HG03060 (cell line): ENCODE data around the gene SBF2.
"Not testable (repeated sequence)": the region's sequence is repeated elsewhere in the genome, so short reads cannot be mapped to it uniquely, and the experiment has no call there.

ENCODE experiments used
- ATAC-seq: cut with Tn5 transposase; IDR thresholded peaks from one replicate; pipeline ENCODE4 v1.9.1; 2021; ENCODE audit warnings: low read depth, moderate number of reproducible peaks; ENCODE audit not compliant: unreplicated experiment

Gene SBF2

DNA sequence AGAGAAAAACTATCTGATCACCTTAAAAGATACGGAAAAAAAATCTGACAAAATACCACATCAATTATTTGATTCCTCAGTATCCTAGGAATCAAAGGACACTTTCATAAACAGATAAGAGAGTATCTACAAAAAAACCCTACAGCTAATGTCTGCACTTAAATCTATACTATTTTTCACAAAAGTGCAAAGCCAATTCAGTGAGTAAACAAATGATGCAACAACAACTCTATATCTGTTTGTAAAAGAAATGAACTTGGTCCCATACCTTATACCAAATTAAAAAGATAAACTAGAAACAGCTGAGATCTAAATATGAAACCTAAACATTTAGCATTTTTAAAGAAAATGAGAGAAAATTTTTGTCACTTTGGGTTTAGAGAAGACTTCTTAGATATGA lies 366.3 kb downstream of the SBF2 start:
- ATAC-seq, result no peak

DNA sequence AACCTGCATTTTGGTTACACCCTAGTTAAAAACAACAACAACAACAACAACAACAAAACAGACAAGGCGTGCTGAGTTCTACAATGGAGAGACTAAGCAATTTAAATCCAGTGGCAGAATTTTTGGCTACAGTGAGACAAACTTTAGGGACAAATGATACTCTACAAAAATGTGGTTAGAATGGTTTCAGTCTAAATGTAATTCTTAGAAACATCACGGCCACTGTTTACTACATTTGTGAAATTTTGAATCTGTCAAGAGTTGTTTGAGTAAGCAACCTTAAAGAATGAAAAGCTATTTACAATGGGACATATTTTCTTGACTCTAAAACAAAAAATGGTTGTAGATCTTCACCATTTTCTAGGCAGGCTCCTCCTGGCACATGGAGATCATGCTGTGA lies 370.7 kb downstream of the SBF2 start:
- ATAC-seq, result no peak

GRCh38 chr11:9922806-9923205 lies 371.2 kb downstream of the SBF2 start:
- no peak for ATAC-seq

GRCh38 chr11:9916480-9916879 lies 377.5 kb downstream of the SBF2 start:
- no peak for ATAC-seq

- ATAC-seq, result no peak
These were observed 380.0 kb downstream of the SBF2 start for GRCh38 chr11:9914064-9914463.

DNA sequence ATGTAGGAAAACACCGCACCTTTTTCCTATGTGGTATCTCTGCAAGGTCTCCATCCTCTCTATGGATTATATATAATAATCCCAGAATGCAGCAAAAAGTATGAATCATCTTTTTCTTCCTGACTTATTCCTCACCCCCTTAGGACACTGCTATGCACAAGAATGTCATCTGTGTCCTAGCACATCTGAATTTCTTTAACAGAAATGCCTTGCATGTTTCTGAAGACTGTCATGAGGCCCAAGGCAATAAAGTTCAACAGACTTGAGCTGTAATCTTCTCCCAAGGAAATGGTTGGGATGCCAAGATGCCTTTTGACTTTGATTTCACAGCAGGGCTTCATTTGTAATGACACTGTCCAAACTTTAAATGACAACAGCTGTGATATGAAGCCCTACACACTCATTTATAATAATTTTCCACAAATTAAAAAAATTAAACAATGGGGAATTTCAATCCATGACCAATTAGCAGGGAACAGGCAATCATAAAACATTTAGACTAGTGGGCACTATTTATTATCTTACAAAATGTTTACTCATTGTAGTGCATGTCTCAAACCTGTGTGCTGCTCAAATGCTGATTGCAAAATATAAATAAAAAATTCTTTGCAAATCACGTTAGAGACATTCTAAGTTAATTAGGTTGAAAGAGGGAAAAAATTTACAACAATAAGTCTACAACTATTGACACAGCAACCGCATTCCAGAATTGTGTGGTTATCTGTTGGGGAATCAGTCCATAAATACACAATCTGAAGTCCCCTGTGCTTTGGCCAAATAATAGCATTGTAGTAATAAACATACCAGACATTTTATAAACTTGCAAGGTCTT lies 387.8 kb downstream of the SBF2 start:
- no peak for ATAC-seq

DNA sequence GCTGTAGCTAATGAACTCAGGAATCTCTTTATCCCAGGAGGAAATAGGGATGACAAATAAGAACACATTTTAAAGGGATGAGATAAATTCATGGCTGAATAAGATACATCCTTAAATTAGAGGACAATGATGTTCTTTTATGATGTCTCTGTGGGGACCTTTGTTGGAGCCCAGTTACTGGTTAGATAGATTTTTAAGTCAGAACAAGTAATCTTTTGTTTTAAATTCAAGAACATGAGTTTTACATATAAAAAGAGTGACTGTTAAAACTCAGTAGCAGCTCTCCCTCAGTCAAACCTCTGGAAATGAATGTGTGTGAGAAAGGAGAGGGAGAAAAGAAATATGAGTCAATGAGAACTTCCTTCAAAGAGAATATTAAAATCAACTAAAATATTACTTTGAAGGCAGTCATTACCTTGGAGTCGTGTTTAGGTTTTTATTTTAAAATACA lies 388.5 kb downstream of the SBF2 start:
- ATAC-seq, result no peak

- no peak for ATAC-seq
These were observed 390.4 kb downstream of the SBF2 start for GRCh38 chr11:9903579-9903978.

DNA sequence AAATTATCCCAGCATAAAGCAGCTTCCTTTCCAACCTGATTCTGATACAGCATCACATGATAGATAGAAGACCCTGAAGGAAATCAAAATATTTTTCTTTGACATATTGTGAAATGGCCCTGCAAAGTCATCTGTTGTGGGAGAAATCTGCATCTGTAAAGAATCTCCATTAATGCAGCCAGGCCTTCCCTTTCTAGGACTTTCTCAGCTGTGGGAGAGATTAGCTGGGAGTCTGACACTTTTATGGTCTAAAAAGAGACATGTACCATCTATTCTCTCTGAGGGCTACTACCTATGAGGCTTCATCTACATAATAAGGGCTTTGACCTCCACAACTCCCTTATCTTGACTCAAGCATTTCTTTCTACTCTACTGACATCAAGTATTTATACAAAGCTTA lies 392.1 kb downstream of the SBF2 start:
- no peak for ATAC-seq

DNA sequence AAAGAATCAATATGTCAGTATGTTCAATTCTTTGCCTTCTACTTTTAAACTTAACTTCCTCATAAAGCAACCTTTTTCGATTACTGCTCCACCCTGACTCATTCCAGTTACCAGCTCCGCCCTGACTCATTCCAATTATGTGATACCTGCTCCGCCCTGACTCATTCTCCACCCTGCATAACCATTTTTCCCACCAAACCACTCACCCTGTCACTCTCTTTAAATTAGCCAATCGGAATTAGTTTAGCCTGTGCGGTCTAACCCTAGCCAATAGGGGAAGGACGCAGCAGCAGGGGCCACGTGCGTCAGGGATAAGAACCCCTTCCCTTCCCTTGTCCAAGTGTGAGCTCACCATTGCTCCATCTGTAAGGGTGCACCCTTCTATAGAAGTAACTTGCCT lies 393.8 kb downstream of the SBF2 start:
- ATAC-seq, result not testable (repeated sequence)

GRCh38 chr11:9899676-9900075 lies 394.3 kb downstream of the SBF2 start:
- ATAC-seq, result no peak

DNA sequence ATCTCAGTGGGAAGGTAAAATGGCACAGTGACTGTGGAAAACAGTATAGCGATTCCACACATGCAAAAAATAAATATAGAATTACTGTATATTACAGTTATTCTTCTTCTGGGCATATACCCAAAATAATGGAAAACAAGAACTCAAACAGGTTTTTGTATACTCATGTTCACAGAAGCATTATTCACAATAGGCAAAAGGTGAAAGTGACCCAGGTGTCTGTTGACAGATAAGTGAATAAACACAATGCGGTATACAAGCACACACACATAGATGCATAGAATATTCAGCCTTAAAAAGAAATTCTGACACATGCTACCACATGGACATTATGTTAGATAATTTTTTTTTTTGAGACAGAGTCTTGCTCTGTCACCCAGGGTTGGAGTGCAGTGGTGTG lies 397.1 kb downstream of the SBF2 start:
- ATAC-seq, result no peak

- ATAC-seq, result no peak
These were observed 399.0 kb downstream of the SBF2 start for GRCh38 chr11:9895006-9895405.

GRCh38 chr11:9893474-9893873 lies 400.5 kb downstream of the SBF2 start:
- no peak for ATAC-seq

DNA sequence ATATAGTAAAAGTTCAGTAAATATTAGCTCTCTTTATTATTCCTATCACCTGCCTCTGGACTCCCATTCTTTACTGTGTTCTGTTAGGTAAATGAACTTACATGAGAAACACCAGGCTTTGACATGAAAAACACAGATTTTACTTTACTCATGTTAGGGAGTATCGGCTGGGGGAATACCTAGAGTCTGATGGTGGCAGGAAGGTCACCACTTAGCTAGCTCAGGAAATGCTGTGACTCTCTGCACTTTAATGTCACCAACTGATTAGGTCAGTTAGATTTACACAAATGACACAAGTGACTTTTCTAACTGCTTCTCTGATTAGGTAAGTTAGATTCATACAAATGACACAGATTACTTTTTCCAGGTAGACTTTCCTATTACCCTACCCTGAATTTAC lies 405.1 kb downstream of the SBF2 start:
- ATAC-seq, result no peak

- ATAC-seq, result no peak
These were observed 406.5 kb downstream of the SBF2 start for GRCh38 chr11:9887472-9887871.

GRCh38 chr11:9886595-9886994 lies 407.4 kb downstream of the SBF2 start:
- ATAC-seq, result no peak

GRCh38 chr11:9884601-9885000 lies 409.4 kb downstream of the SBF2 start:
- no peak for ATAC-seq

DNA sequence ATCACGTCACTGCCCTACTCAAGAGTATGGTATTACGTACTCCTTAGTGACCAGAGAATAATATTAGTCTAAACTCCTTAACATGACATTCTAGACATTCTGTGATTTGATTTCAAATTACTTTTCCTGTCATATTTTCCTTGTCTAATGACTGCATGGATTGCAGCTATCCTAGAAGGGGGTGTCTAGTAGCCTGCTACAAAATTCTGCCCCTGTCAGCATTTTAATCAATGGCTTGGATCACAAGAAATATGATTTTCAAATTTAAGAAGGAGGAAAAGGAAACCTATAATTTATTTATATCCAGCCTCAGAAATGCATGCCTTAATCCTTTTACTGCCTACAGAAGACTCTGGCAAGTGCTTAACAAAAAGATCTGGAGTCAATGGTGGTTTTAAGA lies 413.4 kb downstream of the SBF2 start:
- ATAC-seq, result no peak

GRCh38 chr11:9878936-9879335 lies 415.1 kb downstream of the SBF2 start:
- no peak for ATAC-seq

DNA sequence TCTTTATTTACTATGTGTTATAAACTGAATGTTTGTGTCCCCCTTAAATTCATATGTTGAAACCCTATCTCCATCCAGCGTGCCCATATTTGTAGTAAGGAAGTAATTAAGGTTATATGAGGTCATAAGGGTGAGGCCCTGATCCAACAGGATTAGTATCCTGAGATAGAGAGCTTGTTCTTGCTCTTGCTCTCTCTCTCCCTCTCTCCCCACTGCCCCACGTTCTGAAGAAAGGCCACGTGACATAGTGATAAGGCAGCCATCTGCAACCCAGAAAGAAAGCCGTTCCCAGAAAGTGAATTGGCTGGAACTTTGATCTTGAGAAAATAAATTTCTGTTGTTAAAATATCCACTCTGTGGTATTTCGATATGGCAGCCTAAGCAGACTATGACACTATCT lies 417.7 kb downstream of the SBF2 start:
- no peak for ATAC-seq

DNA sequence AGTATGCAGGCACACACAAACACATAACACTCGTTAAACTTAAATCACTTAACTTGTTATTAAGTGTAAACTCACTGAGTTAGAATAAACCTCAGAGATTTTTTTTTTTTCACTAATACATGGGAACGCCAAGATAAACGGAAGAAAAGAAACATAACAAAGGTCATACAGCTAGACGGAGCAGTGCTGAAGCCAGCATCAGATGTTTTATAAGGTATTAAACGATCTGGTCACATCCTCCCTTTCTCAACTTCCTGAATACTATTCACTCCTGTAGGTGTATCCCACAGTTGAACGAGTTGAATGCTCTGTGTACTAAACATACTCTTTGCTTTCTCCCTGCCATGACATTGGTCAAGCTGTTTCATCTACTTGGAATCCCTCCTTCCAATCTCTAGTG lies 418.2 kb downstream of the SBF2 start:
- ATAC-seq, result no peak

- ATAC-seq, result no peak
These were observed 418.6 kb downstream of the SBF2 start for GRCh38 chr11:9875399-9875798.
